Activated CD4-positive, CD25-positive, alpha-beta regulatory T cell treated with anti-CD3 and anti-CD28 coated beads, Interleukin-2, amount 50 U/mL, for 24 hours (primary cell): ENCODE data around the gene BOD1L1.

Experiments
- ATAC-seq, 2 donors: fragments of 150-1000 bp; cut with Tn5 transposase; one replicate each; pipeline ENCODE4 v1.10.0; 2021; ENCODE audit warnings: mild to moderate bottlenecking in 1 of 2, moderate library complexity in 1 of 2

BOD1L1 gene

DNA sequence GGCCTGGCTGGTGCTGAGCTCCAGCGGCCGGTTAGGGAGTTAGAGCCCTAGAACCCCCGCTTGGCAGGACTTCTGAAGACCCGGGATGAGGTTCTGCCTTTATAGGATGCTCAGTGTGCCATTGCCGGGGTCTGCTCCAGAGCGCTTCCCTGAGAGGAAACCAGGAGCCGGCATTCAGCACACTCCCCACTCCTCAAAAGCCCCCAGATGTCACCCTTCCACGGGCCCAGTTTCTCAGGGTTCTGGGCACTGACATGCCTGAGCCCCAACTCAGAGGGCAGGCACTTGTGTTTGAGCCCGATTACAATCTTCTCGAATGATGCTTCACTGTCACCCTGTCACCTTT, 89.7 kb downstream of the BOD1L1 start:
- no peak for ATAC-seq

DNA sequence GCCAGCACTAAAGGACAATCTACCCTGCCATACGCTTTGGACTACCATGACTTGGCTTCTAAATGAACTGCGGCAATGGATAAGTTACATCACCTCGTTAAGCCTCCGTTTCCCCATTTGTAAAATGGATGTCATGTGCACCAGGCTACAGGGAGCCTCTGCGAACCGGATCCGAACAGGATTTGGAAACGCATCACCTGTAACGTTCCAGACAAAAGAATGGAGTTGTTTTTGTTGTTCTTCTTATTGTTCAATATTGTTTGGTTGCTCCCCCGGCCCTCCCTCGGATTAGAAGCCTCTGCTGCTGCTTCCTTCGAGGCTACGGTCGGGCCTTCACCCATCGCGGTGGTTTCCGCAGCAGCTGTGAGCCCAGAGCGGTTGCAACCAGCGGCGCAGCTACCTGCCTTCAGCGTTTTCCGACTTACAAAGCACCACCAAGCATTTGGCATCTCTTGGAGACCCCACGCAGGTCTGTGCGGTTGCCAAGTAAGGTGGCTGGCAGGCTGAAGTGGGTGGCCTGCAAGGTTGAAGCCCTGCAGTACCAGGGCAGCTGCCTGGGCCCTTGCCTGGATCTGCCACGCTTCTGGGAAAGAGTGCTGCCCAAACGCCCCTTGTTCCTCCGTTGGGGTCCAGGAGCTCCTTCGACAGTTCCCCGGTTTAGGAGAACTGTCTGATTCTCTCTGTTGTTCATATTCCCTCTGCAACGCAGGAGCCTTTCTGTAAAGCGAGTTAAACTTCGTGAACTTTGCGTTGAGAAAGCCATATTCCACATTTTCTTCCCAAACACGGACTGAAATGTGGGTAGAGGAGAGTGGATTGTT, 90.3 kb downstream of the BOD1L1 start:
- ATAC-seq: no peak

DNA sequence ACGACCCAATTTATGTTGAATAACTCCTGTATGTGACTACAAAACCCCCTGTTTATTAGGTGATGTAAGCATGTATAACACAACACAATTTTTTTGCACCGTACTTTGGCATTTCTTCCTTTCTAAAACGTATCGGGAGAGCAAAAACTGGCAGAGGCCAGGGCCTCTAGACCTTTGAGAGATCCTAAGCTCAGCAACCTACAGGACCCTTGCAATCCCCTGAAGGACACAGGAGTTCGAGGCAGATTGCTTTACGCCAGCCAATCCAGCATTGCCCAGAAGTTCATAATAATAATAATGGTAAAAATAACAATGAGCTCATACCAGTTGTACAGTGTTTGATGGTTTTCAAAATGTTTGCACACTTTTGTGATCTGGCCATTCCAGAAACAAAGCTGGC, 90.9 kb downstream of the BOD1L1 start:
- no peak for ATAC-seq

DNA sequence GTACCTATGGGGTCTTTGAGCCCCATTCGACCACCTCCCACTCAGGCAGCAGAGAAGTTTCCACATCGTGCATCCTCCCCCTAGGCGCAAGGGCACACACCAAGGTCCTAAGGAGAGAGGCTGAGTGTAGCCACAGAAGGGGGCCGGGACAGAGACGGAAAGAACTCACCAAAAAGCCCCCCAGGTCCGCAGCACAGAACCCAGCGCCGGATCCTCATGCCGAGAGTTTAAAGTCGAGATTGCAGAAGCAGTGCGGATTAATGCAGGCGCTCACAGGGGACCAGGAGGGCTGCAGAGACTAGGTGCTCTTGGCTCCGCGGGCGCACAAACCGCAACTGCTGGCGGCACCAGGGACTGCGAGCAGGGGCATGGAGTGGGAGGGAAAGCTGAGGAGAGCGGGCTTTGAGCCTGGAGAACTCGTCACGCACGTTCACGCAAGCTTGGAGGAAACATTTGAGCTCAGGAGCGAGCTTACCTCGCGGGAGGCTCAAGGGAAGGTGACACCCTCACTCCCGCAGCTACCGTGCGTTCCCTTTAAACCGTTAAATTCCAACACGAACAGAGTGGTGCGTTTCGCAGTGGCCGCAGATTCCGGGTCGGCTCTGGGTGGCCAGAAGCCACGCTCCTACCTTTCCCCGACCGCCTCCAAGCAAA, 91.7 kb downstream of the BOD1L1 start:
- ATAC-seq: no peak

DNA sequence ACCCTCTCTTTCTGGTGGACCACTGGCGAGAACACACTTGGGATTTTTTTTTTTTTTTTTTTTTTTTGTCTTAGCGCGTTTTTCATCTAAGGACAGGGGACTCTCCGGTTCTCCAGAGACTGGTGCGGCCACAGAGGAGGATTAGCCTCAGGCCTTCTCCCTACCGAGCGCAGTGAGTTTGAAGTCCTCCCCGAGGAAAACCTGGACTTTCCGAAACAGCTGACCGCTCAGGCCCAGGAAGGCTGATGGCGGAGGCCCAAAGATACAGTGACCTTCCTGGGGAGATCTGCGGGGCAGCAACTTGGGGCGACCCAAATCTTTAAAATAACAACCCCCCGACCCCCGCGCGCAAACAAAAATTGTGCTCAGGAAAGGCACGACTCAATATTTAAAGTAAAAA, 92.4 kb downstream of the BOD1L1 start:
- ATAC-seq: no peak

DNA sequence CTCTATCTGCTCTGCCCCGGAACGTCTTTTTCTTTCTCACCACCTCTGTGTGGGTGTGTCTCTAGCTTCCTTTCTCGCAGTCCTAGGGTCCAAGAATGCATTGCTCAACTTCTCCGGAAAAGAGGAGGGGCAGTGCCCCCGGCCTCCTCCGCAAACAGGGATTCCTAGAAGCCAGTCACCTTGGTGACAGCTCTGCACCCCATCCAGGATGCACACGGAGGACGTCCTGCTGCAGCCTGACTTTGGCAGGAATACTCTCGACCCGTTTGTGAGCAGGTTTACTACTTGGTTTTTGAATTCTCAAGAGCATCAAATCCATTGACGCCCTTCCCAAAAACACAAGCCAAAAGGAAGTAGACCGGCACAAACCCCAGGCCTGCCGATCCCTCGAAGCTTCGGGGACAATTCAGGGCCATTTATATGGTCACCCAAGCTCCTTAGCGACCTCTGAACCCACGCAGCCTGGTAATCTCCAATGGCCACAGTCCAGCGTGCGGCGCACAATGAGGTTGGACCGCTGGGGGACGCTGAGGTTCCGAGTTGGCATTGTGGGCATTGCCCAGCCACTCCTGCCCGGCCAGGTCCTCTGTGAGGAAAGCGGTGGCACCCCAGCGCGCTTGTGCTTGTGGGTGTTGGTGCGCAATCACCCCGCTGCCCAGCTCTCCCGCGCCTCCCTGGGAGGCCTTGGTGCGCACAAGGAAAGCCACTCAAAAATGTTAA, 93.0 kb downstream of the BOD1L1 start:
- no peak for ATAC-seq

DNA sequence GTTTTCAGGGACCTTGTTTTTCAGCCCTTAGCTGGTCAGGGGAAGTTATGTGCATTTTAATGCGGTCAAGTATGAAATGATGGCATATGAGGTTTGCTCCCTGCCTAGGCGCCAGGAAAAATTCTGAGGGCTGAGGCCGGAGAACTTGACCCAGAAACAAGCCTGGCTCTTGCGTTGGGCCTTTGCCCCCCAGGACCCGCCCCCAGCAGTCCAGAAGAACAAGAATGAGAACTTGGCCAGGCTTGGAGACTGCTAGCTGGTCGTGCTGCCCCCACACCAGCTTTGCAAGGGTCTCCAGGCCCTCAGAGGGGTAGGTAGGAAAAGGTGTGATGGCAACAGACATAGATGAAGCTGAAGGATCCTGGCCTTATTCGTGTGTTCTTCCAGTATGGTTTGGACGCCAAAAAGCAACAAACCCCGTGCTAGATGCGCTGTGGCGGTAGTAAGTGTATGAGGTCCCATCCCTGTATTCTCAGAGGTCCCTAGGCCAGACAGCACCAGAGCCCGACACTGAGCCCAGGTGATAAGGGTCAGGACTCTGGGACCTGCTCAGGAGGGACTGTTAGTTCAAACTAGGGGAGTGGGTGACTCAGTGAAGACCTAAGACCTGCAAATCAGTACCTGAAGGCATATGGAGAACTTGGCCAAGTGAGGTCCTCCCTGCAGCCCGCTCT, 93.7 kb downstream of the BOD1L1 start:
- ATAC-seq: no peak

DNA sequence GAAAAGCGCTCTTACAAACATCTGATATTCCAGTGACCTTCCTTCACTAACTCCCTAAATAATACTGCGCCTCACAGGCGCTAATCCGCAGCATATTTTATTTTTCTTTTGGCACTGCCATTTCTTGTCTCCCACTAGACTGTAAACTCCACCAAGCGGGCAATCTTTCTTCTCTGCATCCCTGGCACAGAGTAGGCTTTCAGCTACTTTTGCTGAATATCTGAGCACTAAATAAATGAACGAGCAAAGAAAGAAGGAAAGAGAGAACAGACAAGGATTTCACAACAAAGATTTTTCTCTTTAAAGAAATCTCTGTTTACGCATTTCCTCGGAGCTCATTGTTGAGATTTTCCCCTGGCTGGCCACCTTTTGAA, 95.9 kb downstream of the BOD1L1 start:
- no peak for ATAC-seq

DNA sequence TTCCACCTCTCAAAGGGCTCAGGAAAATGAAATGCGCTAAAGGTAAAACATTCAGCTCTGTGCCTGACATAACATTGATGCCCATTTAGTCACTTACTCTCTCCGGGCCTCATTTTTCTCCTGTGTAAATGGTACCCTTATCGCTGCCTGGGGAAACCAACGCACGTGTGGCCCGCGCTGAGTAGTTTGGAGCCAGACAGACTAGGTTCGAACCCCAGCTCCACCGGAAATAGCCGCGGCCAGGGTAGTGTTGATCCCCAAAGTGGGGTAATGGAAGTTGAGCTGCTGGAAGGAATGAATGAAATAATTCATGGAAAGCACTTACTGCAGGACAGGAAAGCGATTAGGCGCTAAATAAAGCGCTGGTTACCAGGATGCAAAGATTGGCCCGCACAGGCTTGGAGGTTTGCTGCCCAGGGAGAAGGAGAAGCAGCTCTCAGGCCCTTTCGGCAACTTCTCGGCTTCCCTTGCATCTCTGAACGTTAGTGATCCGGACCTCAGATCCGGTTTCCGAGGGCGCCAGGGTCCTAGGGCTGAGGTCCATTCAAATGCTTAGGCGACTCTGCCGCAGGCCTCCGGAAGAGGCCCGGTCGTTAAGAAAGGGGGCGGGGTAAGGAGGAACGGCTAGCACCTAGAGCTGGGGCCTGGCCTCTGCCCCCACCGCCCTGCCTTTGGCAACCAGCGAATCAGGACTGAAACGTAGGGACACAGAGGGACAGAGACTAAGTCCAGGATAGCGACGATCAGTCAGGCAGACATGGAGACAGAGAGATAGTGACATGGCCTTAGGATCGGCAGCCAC, 96.5 kb downstream of the BOD1L1 start:
- no peak for ATAC-seq

DNA sequence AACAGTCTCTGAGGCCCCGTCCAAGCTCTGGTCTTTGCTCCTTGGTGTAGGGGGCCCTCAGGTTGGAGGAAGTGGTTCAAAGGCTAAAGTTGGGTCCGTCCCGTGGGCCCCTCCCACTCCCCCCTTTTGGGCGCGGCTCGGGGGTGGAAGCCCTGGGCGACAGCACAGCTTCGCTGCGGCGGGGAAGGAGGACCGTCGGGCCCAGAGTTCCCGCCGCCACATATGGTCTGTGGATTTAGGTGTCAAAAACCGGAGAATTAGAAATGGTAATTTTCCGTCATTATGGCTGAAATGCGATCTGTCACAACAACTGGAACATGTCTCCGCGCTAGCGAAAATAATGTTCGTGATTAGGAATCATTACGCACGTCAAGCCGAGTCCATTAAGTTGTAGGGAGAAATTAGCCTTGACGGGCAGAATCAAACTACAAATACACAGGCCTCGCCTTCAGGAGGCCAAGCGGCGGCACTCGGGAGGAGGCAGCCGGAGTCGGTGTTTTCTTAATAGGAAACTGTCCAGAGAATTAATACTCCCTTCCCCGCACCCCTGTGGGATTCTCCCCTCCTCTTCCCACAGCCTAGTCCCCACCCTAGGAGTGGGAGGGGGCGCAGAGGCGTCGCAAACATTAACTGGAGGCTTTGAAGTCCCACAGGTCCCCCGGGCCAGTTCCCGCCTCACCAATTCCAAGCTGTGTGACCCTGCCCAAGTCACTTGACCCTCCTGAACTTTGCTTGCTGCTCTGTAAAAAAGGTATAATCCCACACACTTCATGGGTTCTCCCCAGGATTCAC, 98.2 kb downstream of the BOD1L1 start:
- ATAC-seq: no peak

DNA sequence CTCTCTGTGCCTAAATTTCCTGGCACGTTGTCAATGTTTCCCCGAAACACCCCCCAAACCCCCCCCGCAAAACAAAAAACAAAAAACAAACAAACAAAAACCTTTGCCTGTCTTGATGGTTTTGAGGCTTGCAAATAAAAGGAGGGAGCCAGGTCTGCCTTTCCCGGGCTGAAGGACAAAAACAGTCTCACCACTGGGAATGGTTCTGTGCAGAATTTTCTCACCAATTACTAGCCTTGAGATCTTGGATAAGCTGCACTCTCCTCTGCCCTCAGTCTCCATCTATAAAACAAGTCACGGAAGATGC, 98.8 kb downstream of the BOD1L1 start:
- no peak for ATAC-seq

DNA sequence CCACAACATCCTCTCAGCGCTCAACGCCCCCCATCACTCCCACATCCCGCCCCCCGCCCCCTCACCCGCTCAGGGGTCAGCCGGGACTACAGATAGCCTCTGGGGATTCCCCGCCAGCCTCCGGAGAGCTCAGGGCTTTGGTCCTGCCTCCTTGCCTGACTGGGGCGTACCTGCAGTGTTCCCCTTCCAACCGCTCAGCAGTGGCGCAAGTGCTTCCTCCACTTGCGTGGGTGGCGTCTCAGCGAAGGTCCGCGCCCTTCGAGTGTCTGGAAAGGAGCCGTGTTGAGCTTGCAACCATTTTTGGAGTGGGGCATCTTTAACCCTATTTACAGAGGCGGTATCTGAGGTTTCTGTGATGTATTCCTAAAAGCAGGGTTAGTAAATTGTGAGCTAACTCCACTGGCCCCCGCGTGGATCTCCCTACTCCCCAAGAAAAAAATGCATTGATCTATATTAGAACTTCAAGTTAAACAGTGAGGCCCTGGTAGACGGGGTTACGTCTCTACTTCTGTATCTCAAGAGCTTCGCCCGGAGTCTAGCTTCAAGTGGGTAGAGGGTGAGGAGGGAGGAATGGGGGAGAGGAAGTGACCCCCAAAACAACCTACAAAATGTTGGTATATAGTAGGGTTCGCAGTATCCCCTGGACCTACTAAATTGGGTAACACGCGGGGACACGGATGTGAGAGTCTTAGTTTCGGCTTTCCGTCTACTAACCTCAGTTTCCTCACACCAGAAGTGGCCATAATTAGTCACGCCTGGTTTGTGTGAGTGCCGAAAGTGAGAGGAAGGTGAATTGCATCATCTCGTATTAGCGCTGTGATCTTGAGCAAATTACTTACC, 99.3 kb downstream of the BOD1L1 start:
- peak; percentile 71 to 80 for ATAC-seq

DNA sequence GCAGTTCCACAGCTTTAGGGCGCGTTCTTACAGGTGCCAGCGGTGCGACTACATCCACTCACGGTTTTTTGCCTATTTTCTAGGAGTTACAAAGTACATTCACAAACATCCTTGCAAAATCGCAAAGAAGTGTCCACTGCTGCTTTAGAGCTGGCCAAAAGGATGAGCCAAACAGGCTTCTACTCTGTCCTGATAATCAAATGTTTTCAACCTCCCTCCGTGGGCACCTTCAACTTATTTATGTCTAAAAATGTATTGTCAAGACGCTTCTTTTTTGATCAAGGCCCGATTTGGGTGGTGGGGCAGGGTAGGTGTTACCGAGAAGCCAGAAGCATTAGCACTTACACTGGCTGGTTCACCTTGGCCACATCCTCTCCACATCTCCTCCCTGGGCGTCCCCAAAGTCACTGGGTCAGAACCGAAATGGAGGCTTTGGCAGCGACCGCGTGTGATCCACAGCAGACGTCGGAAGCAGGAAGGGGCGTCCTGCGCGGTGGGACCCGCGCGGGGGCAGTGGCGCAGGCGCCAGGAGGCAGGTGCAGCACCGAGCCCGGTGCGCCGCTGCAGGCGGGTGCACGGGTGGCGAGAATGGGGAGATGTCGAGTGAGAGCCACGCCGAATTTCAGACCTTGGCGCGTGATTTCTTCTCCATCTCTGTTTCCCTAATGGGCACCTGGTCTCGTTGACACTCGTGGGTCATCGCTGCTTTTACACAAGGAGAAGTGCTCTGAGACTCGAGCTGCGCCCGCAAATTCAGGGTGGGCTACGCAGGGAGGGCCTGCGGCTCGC, 100.1 kb downstream of the BOD1L1 start:
- no peak for ATAC-seq

DNA sequence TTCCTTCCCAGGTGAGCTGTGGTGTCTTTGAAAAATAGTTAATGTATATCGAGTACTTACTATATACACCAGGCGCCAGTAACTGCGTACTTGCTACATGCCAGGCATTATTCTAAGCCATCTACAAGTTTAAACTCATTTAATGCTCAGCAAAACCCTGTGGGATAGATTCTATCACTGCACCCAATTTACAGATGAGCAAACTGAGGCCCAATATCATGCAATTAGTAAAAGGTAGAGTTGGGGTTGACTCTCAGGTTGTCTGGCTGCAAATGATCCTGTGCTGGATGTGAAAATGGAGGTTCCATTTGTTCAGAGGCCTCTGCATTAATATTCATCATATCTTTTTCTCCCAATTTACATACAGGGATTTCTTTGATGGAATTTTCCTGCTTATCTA, 100.9 kb downstream of the BOD1L1 start:
- ATAC-seq: no peak

DNA sequence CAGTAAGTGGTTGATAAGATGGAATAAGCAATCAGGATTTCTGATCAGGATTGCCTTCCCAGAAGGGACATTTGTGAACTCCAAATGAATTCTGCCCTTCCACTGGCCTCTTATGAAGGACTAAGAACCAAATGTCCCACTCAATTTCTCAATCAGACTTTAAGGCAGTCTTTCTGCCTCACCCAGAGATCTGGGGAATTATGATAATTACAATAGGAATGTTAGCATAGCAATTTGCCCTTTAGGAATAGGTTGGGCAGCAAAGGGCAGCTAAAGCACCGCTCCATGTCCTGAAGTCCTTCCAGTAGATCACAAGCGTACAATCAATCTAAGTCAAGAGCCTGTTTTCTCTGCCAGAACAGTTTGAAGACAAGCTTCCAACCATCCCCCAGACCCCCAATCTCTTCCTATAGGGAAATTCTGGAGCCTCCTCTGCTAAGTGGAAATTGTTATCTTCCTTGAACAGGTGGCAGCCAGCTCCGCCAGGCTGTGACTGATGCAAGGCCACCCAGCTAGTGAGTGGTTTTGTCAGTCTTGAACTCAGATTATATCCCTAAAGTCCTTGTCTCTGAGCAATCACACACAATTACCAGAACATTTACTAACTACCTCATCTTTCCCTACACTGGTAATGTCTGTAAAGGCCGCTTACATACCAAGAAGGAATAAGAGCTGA, 101.8 kb downstream of the BOD1L1 start:
- ATAC-seq: no peak

DNA sequence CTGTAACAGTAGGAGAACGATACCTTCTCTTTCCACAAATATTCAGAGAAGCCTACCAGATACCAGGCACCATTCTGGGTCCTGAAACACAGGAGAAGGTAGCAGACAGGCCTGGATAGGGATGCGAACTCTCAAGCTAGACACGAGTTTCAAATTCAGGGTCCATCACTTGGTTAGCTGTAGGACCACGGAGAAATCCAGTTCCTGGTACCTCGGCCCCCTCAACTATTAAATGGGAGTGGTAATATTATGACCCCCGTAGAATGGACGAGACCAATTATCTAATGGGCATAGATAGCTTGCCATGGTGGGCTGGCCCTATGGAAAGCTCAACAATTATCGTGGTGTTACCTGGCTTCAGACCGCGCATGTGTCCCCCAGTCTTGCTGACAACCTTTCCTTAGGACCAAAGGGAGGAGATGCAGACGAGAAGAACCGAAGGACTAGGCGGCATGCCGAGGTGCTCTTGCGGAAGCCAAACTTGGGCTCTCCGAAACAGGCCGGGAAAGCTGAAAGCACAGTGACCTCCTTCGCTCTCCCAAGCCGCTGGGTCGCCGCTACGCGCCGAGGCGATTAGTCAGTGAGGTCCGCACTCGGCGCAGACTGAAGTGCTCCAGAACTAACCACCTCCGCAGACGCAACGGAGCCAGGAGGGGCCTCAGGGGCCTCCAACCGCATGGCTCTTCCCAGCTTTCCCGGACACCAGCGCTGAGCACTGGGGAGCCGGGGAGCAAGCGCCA, 102.9 kb downstream of the BOD1L1 start:
- no peak for ATAC-seq

DNA sequence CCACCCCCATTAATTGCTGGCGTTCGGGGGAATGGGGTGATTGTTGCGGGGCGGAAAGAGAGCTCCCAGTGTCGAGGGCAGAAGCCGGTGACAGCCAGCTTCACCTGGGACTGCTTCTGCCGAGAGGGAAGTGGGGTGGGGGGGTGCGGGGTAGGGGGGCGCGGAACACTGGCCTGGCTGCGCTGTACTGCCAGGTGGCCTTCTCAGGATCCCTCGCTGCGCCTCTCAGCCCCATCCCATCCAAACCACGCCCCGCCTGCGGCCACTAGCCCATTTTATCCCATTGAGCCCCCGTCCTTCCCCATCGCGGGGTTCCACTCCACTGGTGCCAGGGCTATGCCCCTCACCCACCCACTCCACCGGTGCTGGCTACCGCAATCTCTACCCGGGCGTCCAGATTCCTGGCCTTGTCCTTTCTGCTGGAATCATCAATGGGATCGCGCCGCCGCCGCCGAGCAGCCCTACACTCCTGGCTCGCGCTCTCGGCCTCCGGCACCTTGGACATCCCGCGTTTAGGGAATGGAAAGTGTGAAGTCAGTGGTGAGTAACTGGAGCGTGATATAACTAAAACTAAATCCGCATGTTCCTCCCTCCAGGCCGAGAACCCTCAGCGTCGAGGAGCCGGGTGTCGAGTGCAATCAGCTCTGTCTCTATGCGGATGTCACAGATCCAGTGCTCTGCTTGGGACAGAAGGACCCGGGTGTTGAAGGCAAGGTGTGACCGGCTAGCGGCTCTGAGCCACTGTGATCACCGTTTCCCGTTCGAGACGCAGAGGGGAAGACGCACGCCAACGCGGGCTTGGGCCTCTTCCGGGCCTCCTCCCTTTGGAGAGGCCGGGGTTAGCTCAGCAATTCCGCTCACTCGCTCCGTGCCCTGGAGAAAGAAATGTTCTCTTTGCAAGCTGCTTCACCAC, 103.7 kb downstream of the BOD1L1 start:
- ATAC-seq: no peak

DNA sequence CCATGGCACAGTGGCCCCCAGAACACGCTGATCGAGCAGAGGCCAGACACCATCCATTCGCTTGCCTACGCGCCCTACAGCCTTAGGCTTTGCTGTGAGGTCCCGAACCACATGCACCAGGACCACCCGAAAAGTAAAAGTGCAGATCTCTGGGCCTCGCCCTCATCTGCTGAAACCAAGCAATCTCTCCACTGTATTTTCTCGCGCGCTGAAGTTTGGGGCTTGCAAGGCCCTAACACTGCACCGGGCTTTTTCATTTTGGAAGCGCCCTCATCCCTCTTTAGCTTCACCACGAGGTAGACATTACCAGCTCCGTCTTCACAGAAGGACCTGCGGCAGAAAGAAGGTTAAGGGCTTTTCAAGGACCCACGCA, 104.4 kb downstream of the BOD1L1 start:
- ATAC-seq: no peak
